Liver (tissue), 3 donors: ENCODE measurements around the gene SNX1.

Experiments
- CTCF ChIP-seq: fragments of 150-350 bp; IDR thresholded peaks from 2 replicates; pipeline ENCODE4 v1.5.1; 2017; ENCODE audit warnings: improper control_type of control experiment, low read depth, low read length; ENCODE audit not compliant: missing input control
- TAF1 ChIP-seq: conservative IDR thresholded peaks from 2 replicates; pipeline ENCODE4 v1.6.1; 2016; ENCODE audit warnings: antibody characterized with exemption, mild to moderate bottlenecking
- YY1 ChIP-seq: IDR thresholded peaks from 2 replicates; pipeline ENCODE4 v1.6.1; 2016; ENCODE audit warnings: antibody characterized with exemption, mild to moderate bottlenecking
- TF ChIP-seq, protein P1 (sequence below): IDR thresholded peaks from 2 replicates; pipeline ENCODE4 v1.6.1; 2016; ENCODE audit warnings: antibody characterized with exemption
- donor health status: healthy.
- donor health status: healthy.

- no peak for TF ChIP-seq CTCF
- no peak for TF ChIP-seq TAF1
- TF ChIP-seq, protein P1, sequence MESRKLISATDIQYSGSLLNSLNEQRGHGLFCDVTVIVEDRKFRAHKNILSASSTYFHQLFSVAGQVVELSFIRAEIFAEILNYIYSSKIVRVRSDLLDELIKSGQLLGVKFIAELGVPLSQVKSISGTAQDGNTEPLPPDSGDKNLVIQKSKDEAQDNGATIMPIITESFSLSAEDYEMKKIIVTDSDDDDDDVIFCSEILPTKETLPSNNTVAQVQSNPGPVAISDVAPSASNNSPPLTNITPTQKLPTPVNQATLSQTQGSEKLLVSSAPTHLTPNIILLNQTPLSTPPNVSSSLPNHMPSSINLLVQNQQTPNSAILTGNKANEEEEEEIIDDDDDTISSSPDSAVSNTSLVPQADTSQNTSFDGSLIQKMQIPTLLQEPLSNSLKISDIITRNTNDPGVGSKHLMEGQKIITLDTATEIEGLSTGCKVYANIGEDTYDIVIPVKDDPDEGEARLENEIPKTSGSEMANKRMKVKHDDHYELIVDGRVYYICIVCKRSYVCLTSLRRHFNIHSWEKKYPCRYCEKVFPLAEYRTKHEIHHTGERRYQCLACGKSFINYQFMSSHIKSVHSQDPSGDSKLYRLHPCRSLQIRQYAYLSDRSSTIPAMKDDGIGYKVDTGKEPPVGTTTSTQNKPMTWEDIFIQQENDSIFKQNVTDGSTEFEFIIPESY = no peak
- peak; percentile 41 for TF ChIP-seq YY1
These were observed 9.4 kb downstream of the SNX1 start for GRCh38 chr15:64105113-64105704.
